K562 (cell line): Measurements from ENCODE around the gene SIRPB2. TPM values are rescaled to one million over a fixed set of nuclear protein-coding genes. Genes with fewer than 3 reads are reported as not detected.

ENCODE experiments used
- ARHGAP35 ChIP-seq: fragments of 450-650 bp; IDR thresholded peaks from 2 replicates; pipeline ENCODE4 v1.6.1; 2018; ENCODE audit not compliant: partially characterized antibody
- DMBX1 ChIP-seq: fragments of 250-450 bp; sonication (Bioruptor Pico); IDR thresholded peaks from 2 replicates; pipeline ENCODE4 v1.8.0; 2022; ENCODE audit warnings: inconsistent platforms, mild to moderate bottlenecking, moderate library complexity, borderline replicate concordance
- GATA2 ChIP-seq: sonication (generic); formaldehyde crosslinking; IDR thresholded peaks from 2 replicates; pipeline ENCODE4 v1.4.0; 2020; ENCODE audit warnings: mild to moderate bottlenecking, missing genetic modification reagents
- GTF2B ChIP-seq: IDR thresholded peaks from 2 replicates; pipeline ENCODE4 v1.6.1; 2011; ENCODE audit not compliant: insufficient read length; ENCODE audit errors: extremely low read depth
- GTF2F1 ChIP-seq: IDR thresholded peaks from 2 replicates; pipeline ENCODE4 v1.6.1; 2011; ENCODE audit warnings: low read depth, low read length, improper control_type of control experiment
- HEY1 ChIP-seq: fragments of 250-450 bp; sonication (Bioruptor Pico); IDR thresholded peaks from 2 replicates; pipeline ENCODE4 v1.5.0; 2020; ENCODE audit warnings: mild to moderate bottlenecking, moderate library complexity, borderline replicate concordance
- KLF1 ChIP-seq: fragments of 450-650 bp; IDR thresholded peaks from 2 replicates; pipeline ENCODE4 v1.6.1; 2016; ENCODE audit warnings: missing genetic modification characterization, missing compliant biosample characterization
- L3MBTL2 ChIP-seq: fragments of 450-650 bp; IDR thresholded peaks from 2 replicates; pipeline ENCODE4 v1.6.1; 2016; ENCODE audit warnings: mild to moderate bottlenecking, moderate library complexity
- MAX ChIP-seq: sonication (generic); formaldehyde crosslinking; IDR thresholded peaks from 2 replicates; pipeline ENCODE4 v1.9.0; 2022; ENCODE audit warnings: mild to moderate bottlenecking, missing genetic modification reagents
- MCM5 ChIP-seq: fragments of 450-650 bp; IDR thresholded peaks from 2 replicates; pipeline ENCODE4 v1.6.1; 2016; ENCODE audit warnings: low read depth
- NR4A1 ChIP-seq, 2 experiments: fragments of 250-450 bp in 1 of 2; fragments of 450-650 bp in 1 of 2; sonication (Bioruptor Pico) in 1 of 2; IDR thresholded peaks; 2 replicates each; pipeline versions ENCODE4 v1.4.0 to v1.6.1; 2016 to 2020; ENCODE audit warnings: mild to moderate bottlenecking in 2 of 2, missing compliant biosample characterization in 1 of 2, missing genetic modification characterization in 1 of 2, moderate library complexity in 1 of 2
- PHF20 ChIP-seq: fragments of 450-650 bp; IDR thresholded peaks from 2 replicates; pipeline ENCODE4 v1.6.1; 2018; ENCODE audit not compliant: partially characterized antibody
- YBX1 ChIP-seq: fragments of 450-650 bp; IDR thresholded peaks from 2 replicates; pipeline ENCODE4 v1.7.1; 2016; ENCODE audit warnings: mild to moderate bottlenecking
- ZFPM2 ChIP-seq: fragments of 250-450 bp; sonication (Bioruptor Pico); IDR thresholded peaks from 2 replicates; pipeline ENCODE4 v1.5.1; 2022; ENCODE audit warnings: mild to moderate bottlenecking
- ZNF3 ChIP-seq: fragments of 250-450 bp; sonication (Bioruptor Pico); IDR thresholded peaks from 2 replicates; pipeline ENCODE4 v1.5.0; 2021; ENCODE audit warnings: mild to moderate bottlenecking, moderate library complexity
- ZNF584 ChIP-seq: fragments of 200-800 bp; sonication (Bioruptor generic); IDR thresholded peaks from 2 replicates; pipeline ENCODE4 v1.6.1; 2016; ENCODE audit warnings: low read depth, mild to moderate bottlenecking, missing genetic modification characterization, missing compliant biosample characterization
- polyA plus RNA-seq, 8 experiments: library from polyadenylated mRNA; depleted of rRNA in 4 of 8; stranded (reverse) in 5 of 8; unstranded in 3 of 8; fragments of >200 nt; fragmentation: Nextera tagmentation in 2 of 8; fragmentation: Illumina TruSeq in 1 of 8; extraction: Ambion mirVana in 2 of 8; extraction: Trizol in 1 of 8; gene quantifications; 2 replicates each; pipeline versions ENCODE4 v1.2.1 to v1.2.3, GENCODE V29; 2011 to 2014; ENCODE audit warnings: inconsistent platforms in 1 of 8, missing spikeins in 1 of 8
- total RNA-seq, 7 experiments: library from RNA; depleted of rRNA in 6 of 7; stranded (reverse); fragments of >200 nt in 6 of 7; fragmentation: Illumina TruSeq in 2 of 7; extraction: Trizol in 2 of 7; gene quantifications; 2 replicates each; pipeline versions ENCODE4 v1.2.1 to v1.2.3, GENCODE V29; 2011 to 2021; ENCODE audit warnings: low replicate concordance in 1 of 7
- TF ChIP-seq, protein P1 (sequence below): fragments of 450-650 bp; formaldehyde crosslinking; IDR thresholded peaks from 2 replicates; pipeline ENCODE4 v1.4.0; 2020; ENCODE audit warnings: mild to moderate bottlenecking, mixed read lengths

Gene SIRPB2
- total and polyA plus RNA-seq, 9 of the 15 experiments (the other 6 are each of a cell fraction or from before 2014, with no cell fraction given), result 0.07 TPM; not detected in 7

- TF ChIP-seq PHF20 (no peak), GTF2F1 (no peak), NR4A1 (CRISPR knock-in tag; IDR thresholded peaks at IDR 0.05) (no peak), NR4A1 (tag; IDR thresholded peaks at IDR 0.05) (no peak), HEY1 (CRISPR knock-in tag) (no peak), ZNF584 (0 out of 2 replicates have a peak, but pooled peaks have one; percentile 35), L3MBTL2 (peak; percentile 25; the same call in 1 of the 2 replicates), YBX1 (no peak), MCM5 (no peak), GTF2B (no peak), GATA2 (CRISPR knock-in tag) (no peak), MAX (CRISPR knock-in tag) (no peak), ARHGAP35 (no peak), KLF1 (tag) (no peak), ZNF3 (CRISPR knock-in tag) (no peak), DMBX1 (no peak), ZFPM2 (no peak)
- TF ChIP-seq, protein P1, sequence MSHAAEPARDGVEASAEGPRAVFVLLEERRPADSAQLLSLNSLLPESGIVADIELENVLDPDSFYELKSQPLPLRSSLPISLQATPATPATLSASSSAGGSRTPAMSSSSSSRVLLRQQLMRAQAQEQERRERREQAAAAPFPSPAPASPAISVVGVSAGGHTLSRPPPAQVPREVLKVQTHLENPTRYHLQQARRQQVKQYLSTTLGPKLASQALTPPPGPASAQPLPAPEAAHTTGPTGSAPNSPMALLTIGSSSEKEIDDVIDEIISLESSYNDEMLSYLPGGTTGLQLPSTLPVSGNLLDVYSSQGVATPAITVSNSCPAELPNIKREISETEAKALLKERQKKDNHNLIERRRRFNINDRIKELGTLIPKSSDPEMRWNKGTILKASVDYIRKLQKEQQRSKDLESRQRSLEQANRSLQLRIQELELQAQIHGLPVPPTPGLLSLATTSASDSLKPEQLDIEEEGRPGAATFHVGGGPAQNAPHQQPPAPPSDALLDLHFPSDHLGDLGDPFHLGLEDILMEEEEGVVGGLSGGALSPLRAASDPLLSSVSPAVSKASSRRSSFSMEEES, result no peak
These were observed 56.5 kb downstream of the SIRPB2 start (continued) for GRCh38 chr20:1434571-1435336.
